NCI-H2227 treated with DMSO at 0.1 percent for 48 hours (cell line): ENCODE measurements around the gene MYLK4.
A peak's percentile ranks its signal among the peaks of the same experiment; 100 is the strongest.

Experiments
- DNase-seq: peaks from one replicate; lab custom pipeline; 2025; lab: John Stamatoyannopoulos, UW

Gene MYLK4

GRCh38 chr6:2750832-2751231, at the start of gene MYLK4:
Gene MYLK4 (minus strand): TSS chr6:2750922. CDS start chr6:2749294, 1,628 bp downstream.
- DNase-seq: no peak

DNA sequence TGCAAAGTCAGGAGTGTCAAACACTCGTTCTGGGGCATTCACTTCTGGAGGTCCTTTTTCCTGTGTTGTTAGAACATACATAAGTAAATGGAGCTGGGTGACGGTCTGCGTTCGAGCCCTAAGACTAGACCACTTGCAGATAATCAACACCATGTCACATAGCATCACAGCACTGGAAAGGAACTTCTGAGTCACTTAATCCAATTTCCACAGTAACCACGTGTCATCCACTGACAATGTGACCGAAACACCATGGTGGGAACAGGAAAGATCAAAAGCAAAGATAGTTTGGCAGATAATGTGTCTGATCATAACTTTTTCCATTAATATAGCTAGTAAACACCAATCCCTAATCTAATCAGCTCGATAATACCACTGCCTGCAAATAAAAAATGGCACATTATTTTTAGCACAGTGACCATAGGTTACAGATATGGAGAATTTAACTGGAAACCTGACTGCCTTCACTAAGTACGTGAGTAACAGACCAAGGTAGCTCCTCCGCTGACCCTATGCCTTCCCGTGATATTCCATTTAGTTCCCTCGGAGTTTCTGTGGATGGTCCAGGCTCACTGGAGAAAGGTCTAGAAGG, 49.3 kb upstream of the MYLK4 start:
- no peak for DNase-seq

GRCh38 chr6:2798586-2799134, 47.9 kb upstream of the MYLK4 start:
- no peak for DNase-seq

GRCh38 chr6:2797564-2798031, 46.9 kb upstream of the MYLK4 start:
- no peak for DNase-seq

GRCh38 chr6:2796861-2797260, 46.1 kb upstream of the MYLK4 start:
- no peak for DNase-seq

GRCh38 chr6:2795956-2796355, 45.2 kb upstream of the MYLK4 start:
- no peak for DNase-seq

DNA sequence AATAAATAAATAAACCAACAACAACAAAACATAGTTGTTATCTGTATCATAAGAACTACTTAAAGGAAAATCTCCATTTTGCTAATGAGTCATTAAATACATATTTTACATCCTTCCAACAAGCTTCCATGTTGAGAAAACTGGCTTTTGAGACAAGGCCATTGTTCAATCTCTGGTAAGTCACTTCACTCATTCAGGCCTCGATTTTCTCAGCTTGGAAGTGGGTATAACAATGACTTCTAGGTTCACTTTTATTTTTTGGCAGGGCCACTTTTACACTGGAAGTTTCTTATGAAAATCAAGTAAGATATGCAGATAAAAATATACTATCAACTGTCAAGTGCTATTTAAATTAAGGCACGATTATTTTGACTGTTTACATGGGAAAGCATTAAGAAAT, 44.4 kb upstream of the MYLK4 start:
- DNase-seq: no peak

GRCh38 chr6:2794171-2794730, 43.5 kb upstream of the MYLK4 start:
- no peak for DNase-seq

DNA sequence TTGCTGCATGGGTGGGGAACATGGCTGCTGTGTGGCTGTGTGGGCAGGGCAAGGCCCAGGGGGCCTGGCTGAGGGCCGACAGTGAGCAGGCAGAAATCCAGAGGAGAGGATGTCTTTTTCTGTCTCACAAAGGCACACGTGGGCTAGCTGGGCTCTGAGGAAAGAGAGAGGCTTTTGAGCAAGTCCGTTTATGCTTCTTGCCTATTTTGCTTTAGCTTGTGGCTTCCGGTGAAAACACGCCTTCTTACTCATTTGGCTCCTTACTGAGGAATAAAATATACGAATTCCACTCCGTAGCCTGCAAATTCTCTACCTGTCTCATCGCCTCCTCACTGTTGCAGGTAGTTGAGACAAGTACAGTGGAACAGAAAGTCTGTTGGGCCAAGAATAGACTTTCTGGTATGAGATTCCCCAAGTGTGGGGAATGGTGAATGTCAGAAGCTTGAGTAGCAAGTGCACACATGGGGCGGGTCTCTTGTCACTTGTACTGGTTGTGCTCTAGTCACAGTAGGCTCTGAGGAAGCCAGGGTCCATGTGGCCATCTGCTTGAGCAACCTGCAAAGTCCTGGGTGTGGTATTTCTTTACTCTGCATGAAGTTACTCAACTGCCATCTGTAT, 42.9 kb upstream of the MYLK4 start:
- no peak for DNase-seq

DNA sequence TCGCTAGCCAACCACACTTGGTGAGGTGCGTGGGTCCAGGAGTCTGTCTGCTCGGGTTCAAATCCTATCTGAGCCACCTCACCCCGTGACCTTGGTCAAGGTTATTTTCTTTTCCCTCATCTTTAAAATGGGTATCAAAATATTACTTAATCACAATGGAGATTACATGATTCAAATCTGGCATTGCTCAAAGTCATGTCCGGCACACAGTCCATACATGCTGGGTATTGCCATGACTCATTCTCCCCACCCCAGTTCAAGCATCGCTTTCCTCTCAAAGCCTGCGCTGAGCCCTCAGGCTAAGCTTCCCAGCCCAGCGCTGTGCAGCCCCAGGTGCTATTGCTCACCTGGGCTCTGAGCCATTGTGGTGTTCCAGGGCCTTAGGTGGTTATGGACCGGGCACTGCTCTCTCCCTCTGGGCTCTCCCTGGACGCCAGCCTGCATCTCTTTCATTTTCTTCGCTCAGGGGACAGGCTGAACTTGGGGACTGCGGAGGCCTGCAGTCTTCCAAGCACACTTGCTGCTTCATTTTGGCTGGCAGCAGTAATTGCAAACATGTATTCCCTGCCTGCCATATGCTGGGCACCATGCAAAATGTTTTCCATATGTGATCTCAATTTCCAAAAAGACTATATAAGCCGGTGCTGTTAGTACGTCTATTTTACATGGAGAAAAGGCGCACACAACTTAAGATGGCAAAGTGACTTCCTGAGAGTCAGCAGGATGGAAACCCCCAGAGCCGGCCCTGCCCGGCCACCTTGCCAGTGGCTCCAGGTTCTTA, 41.8 kb upstream of the MYLK4 start:
- DNase-seq: no peak

- no peak for DNase-seq
Measured at GRCh38 chr6:2791450-2791974, 40.8 kb upstream of the MYLK4 start.

DNA sequence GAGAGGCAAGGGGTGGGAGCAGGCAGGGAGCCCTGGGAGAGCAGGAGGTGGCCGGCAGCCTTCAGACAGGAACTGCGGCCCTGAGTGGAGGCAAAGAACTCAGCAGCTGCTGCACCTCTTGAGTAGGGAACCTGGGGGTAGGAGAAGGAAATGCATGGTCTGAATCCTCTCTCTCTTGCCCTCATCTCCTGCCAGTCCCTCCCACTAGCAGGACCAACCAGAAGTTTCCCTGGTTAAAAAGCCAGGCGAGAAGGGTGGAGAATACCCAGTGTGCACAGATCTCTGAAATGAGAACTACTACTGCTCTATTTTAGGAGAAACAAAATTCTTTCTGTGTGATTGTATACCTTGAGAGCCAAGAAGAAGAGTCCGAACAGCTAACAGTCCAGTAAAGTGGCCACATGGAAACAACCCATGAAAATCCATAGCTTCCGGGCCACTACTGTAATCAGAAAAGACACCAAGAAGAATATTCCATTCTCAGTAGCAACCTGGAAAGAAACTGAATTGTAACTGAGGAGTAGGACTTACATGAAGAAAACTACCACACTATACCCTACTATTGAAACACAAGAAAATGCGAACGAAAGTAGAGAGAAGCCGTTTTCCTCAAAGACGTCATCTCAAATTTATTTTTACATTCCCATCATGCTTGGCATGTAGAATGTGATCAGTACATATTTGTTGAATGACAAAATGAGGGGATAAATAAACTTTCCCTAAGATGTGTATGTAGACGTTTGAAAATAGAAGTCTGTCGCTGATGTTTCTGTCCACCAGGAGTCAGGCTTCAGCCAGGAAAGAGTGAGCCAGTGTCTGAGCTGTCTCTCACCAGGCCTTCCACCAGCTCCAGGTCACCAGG, 40.1 kb upstream of the MYLK4 start:
- peak; percentile 51 for DNase-seq

DNA sequence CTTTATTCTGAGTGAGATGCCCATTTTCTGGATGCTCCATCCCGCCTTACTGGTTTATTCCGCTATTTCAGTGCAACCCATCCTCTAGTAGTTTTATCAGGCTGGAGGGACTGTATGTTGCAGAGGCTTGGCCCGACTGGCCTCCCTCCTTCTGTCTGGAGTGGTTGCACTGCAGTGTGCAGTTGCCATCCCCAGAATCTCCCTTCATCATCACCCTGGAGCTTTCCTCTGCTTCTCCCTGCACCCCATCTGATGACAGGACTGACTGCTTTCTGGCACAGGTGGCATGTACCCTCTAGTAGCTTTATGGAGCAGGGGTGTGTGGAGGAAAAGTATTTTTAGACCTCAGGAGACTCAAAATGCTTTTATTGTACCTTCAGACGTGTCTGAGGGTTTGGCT, 35.5 kb upstream of the MYLK4 start:
- DNase-seq: no peak

- no peak for DNase-seq
Measured at GRCh38 chr6:2784930-2785329, 34.2 kb upstream of the MYLK4 start.

GRCh38 chr6:2784061-2784460, 33.3 kb upstream of the MYLK4 start:
- no peak for DNase-seq

DNA sequence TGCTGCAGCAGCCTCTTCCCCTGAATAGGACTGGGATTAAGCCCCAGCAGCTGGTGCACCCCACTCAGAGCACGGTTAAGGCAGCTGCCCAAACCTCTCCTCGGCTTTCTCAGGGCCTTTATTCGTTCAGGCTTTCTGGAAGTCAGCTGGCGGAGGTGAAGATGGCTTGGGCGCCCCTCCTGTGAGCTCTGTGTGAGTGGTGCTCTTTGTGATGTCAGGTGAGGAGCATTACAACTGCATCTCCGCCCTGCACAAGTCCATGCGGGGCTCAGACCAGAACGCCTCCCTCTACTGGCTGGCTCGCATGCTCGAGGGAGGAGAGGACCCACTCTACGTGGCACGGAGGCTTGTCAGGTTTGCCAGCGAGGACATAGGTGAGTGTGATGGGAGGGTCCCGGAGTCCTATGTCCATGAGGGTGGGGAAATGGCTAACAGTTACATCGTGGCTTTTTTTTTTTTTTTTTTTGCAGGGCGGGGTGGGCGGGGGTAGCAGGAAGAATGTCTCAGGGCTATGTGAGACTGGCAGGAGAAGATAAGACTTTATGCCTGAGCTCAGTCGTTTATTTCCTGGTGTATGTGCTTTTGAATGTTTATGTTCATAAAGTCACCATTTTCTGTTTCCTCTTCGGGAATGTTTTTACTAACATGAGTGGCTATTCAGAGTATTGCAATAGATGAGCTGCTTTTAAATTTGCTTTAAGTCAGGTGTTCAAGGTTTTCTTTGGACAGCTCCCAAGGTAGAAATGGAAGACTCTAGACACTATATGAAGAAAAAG, 32.7 kb upstream of the MYLK4 start:
- no peak for DNase-seq

DNA sequence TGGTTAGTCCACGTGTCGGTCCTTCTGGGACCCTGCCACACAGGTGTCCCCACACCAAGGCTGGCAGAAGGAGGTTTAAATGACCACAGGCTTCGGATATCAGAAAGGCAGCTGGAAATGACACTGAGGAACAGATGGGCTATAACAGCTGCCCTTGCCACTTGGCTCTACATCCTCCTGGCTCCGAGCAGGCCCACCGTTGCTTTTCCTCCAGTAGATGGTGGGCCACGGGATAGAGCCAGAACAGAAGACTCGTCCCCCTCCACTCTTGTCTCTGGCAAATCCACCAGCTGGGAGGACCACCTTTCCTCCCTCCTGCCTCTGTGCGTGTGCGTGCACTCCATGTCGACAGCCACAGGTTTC, 32.1 kb upstream of the MYLK4 start:
- DNase-seq: no peak

DNA sequence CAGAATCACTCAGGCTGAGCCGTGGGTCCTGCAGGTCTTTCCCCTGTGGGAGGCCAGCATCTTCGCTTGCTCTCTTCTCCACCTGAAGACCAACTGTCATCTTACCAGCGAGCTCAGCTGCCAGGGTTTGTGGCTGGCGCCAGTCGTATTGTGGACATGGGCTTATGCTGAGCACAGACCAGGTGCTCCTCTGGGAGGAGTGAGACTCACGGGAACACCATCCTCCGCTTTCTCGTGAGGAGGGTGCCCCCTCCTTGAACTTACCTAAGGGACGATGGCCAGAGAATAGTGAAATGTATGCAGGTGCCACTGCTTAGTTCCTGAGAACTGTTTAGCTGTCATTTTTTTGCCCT, 31.6 kb upstream of the MYLK4 start:
- DNase-seq: no peak

GRCh38 chr6:2781685-2782355, 31.1 kb upstream of the MYLK4 start:
- DNase-seq: no peak

GRCh38 chr6:2780102-2780737, 29.5 kb upstream of the MYLK4 start:
- no peak for DNase-seq
